ENCODE measurements around the gene BCL6. TPM values are rescaled to one million over a fixed set of nuclear protein-coding genes. Genes with fewer than 3 reads are reported as not detected.

BCL6 gene
- polyA plus RNA-seq, 3 donors: 33.2 to 349 (median 34.9) TPM

GRCh38 chr3:187767266-187768012 is 22.2 kb upstream of the BCL6 start:
- Histone ChIP-seq H3K9ac (ENCODE audit: insufficient read depth, low read length, poor library complexity, severe bottlenecking) (no peak overlapping the region), H4K20me1 (ENCODE audit: insufficient read depth, low read length) (no peaks in the 10 kb centered on the region), H3K79me2 (ENCODE audit: insufficient read depth, low read length) (peaks cover 11% of the 10 kb centered on the region), H3K36me3 (replicated peaks in 1 of 2; ENCODE audit: control insufficient read depth in 1 of 2, insufficient read depth in 2 of 2, low read length in 2 of 2) (no peaks in the 10 kb centered on the region), H3K4me2 (replicated peaks; ENCODE audit: extremely low read depth, low read length, poor library complexity, severe bottlenecking) (no peak overlapping the region), H2AFZ (ENCODE audit: insufficient read depth, low read depth, low read length, poor library complexity, severe bottlenecking) (no peak overlapping the region), H3K4me1 (ENCODE audit: control insufficient read depth in 1 of 2, insufficient read depth in 2 of 2, low read length in 2 of 2) (peaks cover 5 to 11% of the 10 kb centered on the region in 2 donors), H3K27ac (ENCODE audit: low read depth in 1 of 2, low read length in 2 of 2) (no peak overlapping the region), H3K27me3 (ENCODE audit: control insufficient read depth in 2 of 2, insufficient read depth in 2 of 2, low read length in 2 of 2) (no peaks in the 10 kb centered on the region), H3K9me3 (replicated peaks in 1 of 2; ENCODE audit: control insufficient read depth in 1 of 2, insufficient read depth in 1 of 2, low read length in 2 of 2) (no peaks in the 10 kb centered on the region), H3K4me3 (replicated peaks in 1 of 3; ENCODE audit: low read depth in 2 of 3, low read length in 3 of 3) (no peak overlapping the region)
- Mint-ChIP-seq H3K36me3 (peaks cover 11 to 49% of the 10 kb centered on the region in 2 donors), H3K27ac (no peak overlapping the region), H3K9me3 (no peaks in the 10 kb centered on the region), H3K4me1 (peaks cover 8% of the 10 kb centered on the region), H3K4me3 (no peak overlapping the region), H3K27me3 (ENCODE audit: low read depth in 3 of 3) (peaks cover 0 to 5% (median 0%) of the 10 kb centered on the region in 3 donors)
- no peak for TF ChIP-seq CTCF (IDR thresholded peaks at IDR 0.05)
- intact Hi-C loops (cut with micrococcal nuclease): no loop called here
- WGBS (ENCODE audit: insufficient coverage): 100% methylated on average over 1 of the region's 3 CpGs
- no peak for DNase-seq

- Mint-ChIP-seq H3K27me3 (ENCODE audit: low read depth in 3 of 3) (peaks cover 0 to 5% (median 0%) of the 10 kb centered on the region in 3 donors), H3K9me3 (no peaks in the 10 kb centered on the region), H3K4me1 (peaks cover 2% of the 10 kb centered on the region), H3K4me3 (no peak overlapping the region), H3K36me3 (peaks cover 7 to 57% of the 10 kb centered on the region in 2 donors), H3K27ac (no peak overlapping the region)
- Histone ChIP-seq H3K9ac (ENCODE audit: insufficient read depth, low read length, poor library complexity, severe bottlenecking) (no peak overlapping the region), H3K9me3 (replicated peaks in 1 of 2; ENCODE audit: control insufficient read depth in 1 of 2, insufficient read depth in 1 of 2, low read length in 2 of 2) (no peaks in the 10 kb centered on the region), H3K4me2 (replicated peaks; ENCODE audit: extremely low read depth, low read length, poor library complexity, severe bottlenecking) (no peak overlapping the region), H3K27ac (ENCODE audit: low read depth in 1 of 2, low read length in 2 of 2) (no peak overlapping the region), H3K36me3 (replicated peaks in 1 of 2; ENCODE audit: control insufficient read depth in 1 of 2, insufficient read depth in 2 of 2, low read length in 2 of 2) (no peaks in the 10 kb centered on the region), H4K20me1 (ENCODE audit: insufficient read depth, low read length) (no peaks in the 10 kb centered on the region), H3K79me2 (ENCODE audit: insufficient read depth, low read length) (peaks cover 3% of the 10 kb centered on the region), H3K27me3 (ENCODE audit: control insufficient read depth in 2 of 2, insufficient read depth in 2 of 2, low read length in 2 of 2) (no peaks in the 10 kb centered on the region), H3K4me3 (replicated peaks in 1 of 3; ENCODE audit: low read depth in 2 of 3, low read length in 3 of 3) (no peak overlapping the region), H3K4me1 (ENCODE audit: control insufficient read depth in 1 of 2, insufficient read depth in 2 of 2, low read length in 2 of 2) (peaks cover 0 to 4% of the 10 kb centered on the region in 2 donors), H2AFZ (ENCODE audit: insufficient read depth, low read depth, low read length, poor library complexity, severe bottlenecking) (no peak overlapping the region)
- WGBS (ENCODE audit: insufficient coverage): no CpG with 5 or more reads among the region's 2 CpGs
- no peak for TF ChIP-seq CTCF (IDR thresholded peaks at IDR 0.05)
- intact Hi-C loops (cut with micrococcal nuclease): no loop called here
- peak in 1 of 3 donors; percentile 21 for DNase-seq
Measured at GRCh38 chr3:187765342-187765741, 20.1 kb upstream of the BCL6 start.

All from CD14-positive monocyte (primary cell).